HG02642 (cell line): Measurements from ENCODE around the gene DAP.
A peak's percentile ranks its signal among the peaks of the same experiment; 100 is the strongest.

ENCODE experiments used
- ATAC-seq: cut with Tn5 transposase; IDR thresholded peaks from one replicate; pipeline ENCODE4 v1.9.1; 2021; ENCODE audit warnings: mild to moderate bottlenecking; ENCODE audit not compliant: unreplicated experiment, poor library complexity

DAP gene

DNA sequence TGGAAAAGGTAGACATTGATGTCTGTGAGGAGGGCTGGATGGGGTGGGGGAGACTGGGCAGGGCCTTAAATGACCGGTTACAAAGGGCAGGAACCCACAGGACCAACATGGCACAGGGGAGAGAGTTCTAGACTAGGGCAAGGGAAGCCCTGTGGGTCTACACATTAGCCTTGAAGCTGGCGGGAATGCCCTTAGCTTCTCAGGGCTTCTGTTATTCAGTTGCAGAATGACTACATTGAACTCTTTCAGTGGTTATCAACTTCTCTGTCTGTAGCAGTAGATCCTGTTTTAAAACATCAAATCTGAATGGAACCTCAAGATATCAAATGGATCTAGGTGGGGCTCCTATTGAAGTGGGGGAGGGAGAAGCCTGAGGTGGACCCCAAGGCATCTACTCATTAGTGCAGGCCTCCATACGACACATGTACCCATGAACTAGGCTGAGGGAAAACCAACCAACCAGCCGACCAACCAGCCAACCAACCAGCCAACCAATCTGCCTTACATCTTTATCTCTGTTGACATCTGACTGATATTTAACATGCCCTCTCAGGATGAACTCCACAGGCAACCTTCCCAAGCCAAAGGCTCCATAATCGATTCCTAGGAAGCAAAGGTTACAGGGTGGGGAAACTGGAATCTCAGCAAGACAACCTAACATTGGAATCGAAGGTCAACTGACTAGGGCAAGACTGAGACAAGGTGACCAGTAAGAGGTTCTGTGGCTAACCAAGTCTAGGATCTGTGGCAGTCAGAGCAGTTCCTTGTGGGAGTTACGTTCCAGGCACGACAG, 48.3 kb downstream of the DAP start:
- ATAC-seq, result peak; percentile 88

GRCh38 chr5:10711562-10711961, 49.5 kb downstream of the DAP start:
- ATAC-seq, result no peak

DNA sequence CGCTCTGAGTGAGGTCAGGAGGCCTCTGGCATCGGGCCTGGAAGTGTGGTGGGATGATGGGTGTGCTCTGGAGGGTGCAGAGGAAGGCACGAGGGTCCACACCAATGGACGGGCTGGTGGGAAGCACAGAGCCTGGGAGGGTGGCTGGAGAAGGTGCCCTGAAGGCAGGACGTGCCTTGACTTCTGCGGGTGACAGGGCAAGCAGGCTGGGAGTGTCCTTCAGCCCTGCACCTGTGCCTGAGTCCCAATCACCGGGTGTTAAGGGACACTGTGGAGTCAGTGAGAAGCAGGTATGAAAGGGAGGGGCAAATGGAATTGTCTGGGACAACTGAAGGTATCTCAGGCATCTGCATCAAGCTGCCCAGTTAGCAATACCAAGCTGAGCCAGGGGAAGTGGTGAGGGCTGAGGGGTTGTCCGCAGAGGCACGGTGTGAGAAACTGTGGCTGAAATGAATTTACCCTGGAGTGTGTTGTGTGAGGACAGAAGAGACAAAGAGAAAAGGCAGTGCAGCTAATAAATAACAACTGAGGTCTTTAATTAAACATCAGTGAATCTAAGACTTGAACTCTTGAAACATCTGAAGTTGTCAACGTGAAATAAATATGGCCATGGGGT, 50.4 kb downstream of the DAP start:
- no peak for ATAC-seq

DNA sequence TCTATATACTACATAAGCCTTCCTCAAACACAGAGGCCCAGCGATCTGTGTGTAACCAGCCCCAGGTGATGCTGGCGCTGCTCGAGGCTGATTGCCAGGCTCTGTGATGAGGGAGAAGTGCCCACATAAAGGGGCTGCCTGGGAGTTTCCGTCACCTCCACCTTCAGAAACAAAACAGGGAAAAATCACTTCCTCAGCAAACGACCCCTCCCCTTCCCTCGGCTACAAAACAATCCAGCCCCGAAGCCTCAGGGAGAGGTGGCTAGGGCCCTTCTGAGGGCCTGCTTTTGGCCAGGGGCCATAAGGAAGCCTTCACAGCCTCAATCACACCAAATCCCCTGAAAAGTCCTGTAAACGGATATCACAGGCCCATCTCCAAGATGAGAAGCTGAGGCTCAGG, 51.1 kb downstream of the DAP start:
- no peak for ATAC-seq

- no peak for ATAC-seq
Observed at GRCh38 chr5:10709409-10709808, 51.6 kb downstream of the DAP start.

DNA sequence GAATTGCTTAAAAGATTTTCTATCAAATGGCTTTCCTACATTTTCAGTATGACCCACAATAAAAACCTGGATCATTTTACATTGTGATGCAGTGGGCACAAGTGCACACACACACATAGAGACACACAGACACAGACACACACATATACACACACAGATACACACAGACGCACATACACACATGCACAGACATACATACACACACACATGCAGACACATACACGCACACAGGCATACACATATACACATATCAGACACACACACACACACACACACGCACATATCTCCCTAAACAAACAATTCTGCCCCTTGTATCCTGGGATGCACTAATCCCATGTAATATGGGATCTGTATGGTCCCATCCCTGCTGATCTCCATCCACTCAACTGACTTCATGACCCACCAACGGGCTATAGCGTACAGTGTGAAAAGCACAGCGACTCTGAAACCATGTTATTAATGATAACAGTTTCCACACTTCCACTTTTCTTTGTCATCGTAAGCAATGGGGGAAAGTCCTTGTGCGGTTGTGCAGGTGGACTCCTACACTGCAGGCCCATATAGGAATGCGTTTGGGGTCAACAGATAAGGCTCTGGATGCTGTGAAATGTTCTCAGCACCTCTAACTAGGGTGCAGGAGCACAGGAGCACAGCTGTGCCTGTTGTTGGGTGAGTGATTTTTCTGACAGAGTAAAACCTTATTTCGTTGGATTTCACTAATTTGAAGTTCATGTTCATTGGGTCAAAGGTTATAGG, 52.7 kb downstream of the DAP start:
- ATAC-seq, result no peak

DNA sequence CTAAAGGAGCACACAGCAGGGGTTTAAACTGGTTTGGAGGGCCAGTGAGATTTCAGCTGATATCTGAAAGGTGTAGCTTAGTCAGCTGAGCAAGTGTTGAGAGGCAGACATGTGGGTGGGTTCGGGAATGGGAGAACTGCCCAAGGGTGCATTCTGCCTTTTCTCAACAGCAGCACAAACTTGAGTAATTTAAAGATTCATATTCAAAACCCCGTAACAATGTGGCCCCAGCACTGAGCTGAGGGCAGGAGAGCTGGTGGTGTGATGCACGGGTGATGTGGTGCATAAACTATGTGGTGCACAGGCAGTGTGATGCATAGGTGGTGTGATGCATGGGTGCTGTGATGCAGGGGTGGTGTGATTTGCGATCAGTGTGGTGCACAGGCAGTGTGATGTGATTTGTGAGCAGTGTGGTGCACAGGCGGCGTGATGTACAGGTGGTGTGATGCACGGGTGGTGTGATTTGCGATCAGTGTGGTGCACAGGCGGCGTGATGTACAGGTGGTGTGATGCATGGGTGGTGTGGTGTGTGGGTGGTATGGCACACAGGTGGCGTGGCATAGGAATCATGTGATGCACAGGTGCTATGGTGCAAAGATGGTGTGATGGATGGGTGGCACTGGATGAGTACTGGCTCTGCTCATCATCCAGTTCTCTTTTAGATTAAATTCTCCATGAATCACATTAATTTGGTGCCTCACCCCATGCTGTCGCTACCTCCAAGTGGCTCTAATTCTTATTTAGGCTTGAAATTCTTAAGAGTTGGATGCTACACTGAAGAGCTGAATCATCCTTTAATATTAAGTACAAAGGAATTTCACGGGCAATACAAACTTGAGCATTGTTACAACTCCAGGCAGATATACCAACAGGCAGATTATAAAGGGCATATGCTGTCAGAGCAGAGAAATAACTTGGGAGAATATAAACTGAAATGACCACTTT, 53.6 kb downstream of the DAP start:
- no peak for ATAC-seq

DNA sequence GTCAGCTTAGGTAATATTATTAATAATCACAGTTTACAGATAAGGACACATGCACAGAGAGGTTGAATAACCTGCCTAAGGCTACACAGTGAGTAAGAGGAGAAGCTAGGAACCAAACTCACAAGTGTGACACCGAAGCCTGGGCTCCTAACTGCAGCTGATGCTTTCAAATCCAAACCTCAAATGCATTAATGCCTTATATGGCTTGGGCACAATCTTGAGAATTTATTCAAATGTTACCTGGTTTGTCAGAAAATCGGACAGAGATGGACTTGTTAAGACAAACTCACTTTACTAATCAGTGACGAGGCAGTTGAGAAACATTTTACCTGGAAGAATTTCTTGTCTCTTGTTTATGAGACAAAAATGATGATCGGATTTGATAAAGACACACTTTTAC, 54.7 kb downstream of the DAP start:
- no peak for ATAC-seq

- ATAC-seq, result no peak
Observed at GRCh38 chr5:10705747-10706146, 55.3 kb downstream of the DAP start.

- peak; percentile 32 for ATAC-seq
Observed at GRCh38 chr5:10704949-10705621, 55.9 kb downstream of the DAP start.

GRCh38 chr5:10703676-10704075, 57.4 kb downstream of the DAP start:
- no peak for ATAC-seq

- ATAC-seq, result no peak
Observed at GRCh38 chr5:10702911-10703491, 58.0 kb downstream of the DAP start.

GRCh38 chr5:10702040-10702629, 58.9 kb downstream of the DAP start:
- no peak for ATAC-seq

DNA sequence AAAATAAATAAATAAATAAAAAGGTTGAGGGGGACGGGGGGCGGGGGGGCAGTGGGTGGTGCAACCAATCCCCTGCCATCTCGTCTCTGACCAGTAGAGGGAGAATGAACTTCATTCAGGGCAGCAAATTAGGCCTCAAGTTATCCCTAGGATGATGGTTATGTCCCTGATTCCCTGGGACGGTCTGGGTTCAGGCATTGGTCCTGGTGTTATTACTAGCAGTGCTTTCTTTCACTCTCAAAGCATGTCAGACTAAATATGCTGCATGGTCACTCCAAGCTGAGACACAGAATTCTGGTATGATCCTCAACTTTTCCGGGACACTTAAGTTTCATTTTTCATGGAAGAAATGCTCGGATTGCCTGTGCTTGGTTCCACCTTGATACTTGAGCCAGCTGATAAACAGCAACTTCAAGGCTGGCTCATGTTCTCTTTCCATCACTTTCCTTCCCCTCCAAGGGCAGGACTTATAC, 59.4 kb downstream of the DAP start:
- ATAC-seq, result no peak

DNA sequence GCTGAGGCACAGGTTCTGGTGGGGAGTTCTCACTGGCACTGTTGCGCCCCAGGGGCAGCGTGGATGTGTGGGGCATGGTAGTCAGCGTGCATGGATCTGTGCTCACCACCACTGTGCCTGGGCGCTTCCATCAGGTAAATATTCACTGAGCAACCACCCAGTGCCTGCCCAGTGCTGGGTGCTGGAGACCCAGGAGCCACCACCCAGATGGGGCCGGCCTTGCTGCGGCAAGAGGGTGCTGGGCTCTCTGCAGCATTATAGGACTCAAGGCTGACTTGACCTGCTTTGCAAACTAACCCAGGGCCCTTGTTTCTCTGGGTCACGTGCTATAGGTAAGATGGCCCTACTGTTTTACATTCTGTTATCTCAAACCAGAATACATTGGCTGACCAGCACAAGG, 60.5 kb downstream of the DAP start:
- ATAC-seq, result peak; percentile 2

GRCh38 chr5:10699987-10700386, 61.0 kb downstream of the DAP start:
- ATAC-seq, result peak; percentile 74

GRCh38 chr5:10699281-10699874, 61.7 kb downstream of the DAP start:
- peak; percentile 60 for ATAC-seq

DNA sequence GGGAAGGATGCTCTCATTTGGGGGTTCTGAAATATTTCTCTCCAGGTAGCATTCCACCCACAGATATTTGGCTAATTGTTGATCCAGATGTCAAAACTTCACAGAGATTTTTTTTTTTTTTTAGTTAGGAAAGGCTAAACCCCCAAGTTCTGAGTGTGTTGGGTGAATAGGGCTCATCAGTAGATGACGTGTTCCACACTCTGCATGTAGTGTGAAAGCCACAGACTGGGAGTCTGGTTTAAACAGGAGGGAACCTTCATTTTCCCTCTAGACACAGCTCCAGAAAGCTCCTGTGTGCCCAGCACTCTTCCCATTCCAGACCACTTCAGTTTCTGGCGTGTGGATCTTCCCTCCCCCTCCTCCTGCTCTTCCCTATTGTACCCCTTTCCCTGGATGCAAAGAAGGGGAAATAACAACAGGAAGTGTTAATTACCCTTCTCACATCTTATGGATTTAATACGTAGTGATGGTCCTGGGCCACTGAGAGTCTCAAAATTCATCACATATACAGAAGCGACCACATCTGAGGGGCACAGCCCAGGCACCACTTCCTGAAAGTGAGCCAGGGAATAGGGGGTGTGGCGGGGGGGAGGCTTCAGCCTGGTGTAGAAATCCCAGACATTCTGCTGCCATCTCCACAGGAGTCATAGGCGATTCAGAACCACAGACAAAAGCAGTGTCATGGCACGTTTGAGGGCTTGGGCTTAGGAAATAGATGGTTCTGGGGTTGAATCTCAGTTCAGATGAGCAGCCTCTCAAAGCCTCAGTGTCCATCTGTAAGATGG, 65.1 kb downstream of the DAP start:
- no peak for ATAC-seq
